ENCODE results near the gene BRIP1.

DNA sequence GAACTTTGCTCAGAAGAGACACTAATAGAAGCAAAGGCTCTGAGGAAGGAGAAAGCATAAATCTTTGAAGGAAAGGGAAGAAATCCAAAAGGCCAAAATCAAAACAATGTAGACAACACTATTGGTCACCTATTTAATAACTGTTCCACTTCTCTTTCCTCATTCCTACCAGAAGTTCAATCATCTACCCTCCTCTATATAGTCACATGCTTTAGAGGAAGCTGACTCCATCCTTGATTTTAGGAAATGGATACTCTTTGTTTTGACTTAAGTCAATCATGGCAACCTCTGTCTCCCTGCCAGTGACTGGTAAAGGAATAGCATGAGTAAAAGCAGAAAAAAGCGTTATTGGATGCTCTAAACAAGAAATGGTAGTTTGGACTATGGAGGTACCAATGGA is 7.3 kb downstream of the BRIP1 start:
- TF ChIP-seq SMAD3 (CRISPR knock-in tag; IDR thresholded peaks at IDR 0.05; ENCODE audit: borderline replicate concordance) (no peak), FOXJ3 (CRISPR knock-in tag; IDR thresholded peaks at IDR 0.05; ENCODE audit: borderline replicate concordance) (no peak), CREB1 (CRISPR knock-in tag; IDR thresholded peaks at IDR 0.05) (no peak), GABPB1 (CRISPR knock-in tag; IDR thresholded peaks at IDR 0.05) (no peak), CBFB (CRISPR knock-in tag; IDR thresholded peaks at IDR 0.05; ENCODE audit: low read depth) (no peak), ZNF138 (CRISPR knock-in tag; conservative IDR thresholded peaks at IDR 0.05) (no peak), ETV6 (CRISPR knock-in tag; IDR thresholded peaks at IDR 0.05) (no peak)
- TF ChIP-seq, protein P1, sequence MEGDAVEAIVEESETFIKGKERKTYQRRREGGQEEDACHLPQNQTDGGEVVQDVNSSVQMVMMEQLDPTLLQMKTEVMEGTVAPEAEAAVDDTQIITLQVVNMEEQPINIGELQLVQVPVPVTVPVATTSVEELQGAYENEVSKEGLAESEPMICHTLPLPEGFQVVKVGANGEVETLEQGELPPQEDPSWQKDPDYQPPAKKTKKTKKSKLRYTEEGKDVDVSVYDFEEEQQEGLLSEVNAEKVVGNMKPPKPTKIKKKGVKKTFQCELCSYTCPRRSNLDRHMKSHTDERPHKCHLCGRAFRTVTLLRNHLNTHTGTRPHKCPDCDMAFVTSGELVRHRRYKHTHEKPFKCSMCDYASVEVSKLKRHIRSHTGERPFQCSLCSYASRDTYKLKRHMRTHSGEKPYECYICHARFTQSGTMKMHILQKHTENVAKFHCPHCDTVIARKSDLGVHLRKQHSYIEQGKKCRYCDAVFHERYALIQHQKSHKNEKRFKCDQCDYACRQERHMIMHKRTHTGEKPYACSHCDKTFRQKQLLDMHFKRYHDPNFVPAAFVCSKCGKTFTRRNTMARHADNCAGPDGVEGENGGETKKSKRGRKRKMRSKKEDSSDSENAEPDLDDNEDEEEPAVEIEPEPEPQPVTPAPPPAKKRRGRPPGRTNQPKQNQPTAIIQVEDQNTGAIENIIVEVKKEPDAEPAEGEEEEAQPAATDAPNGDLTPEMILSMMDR (IDR thresholded peaks at IDR 0.05): no peak
- TF ChIP-seq, protein P2, sequence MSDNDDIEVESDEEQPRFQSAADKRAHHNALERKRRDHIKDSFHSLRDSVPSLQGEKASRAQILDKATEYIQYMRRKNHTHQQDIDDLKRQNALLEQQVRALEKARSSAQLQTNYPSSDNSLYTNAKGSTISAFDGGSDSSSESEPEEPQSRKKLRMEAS (CRISPR knock-in tag; IDR thresholded peaks at IDR 0.05): no peak
